Stimulated activated CD4-positive, alpha-beta T cell treated with anti-CD3 and anti-CD28 coated beads, Interleukin-1b, Interleukin-23, amount 100 ng/mL, for 48 hours (primary cell): ENCODE data around the gene DDX4.

Experiments
- DNase-seq: peaks from one replicate; pipeline ENCODE4 v3.0.0-alpha.2; 2020

The DDX4 gene

DNA sequence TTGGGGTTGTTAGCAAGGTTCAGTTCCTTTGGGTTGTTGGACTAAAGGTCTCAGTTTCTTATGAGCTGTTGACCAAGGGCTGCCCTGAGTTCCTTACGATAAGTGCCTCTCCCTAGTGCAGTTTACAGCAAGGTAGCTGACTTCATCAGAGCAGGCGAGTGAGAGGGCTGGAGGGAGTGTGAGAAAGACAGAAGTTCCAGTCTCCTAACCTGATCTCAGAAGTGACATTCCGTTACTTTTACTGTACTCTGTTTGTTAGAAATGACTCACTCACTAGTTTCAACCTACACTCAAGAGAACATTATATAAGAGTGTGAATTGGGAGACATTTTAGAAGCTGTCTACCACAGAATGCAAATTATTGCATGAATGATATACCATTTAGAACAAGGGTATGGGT, 92.1 kb downstream of the DDX4 start:
- no peak for DNase-seq

DNA sequence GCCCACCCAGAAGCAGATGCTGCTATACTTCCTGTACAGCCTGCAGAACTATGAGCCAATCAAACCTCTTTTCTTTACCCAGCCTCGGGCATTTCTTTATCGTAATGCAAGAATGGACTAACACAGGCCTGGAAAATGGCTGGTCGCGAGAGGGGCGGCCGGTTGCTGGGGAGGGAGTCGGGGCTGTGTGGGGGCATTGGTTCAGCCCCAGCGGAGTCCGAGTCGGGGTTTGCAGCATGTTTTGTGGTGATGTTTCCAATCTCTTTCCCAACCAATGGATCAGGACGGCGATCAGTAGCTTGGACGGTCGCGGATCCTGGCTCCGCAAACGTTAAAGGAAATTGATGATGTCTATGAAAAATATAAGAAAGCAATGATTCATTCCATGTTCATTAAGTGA, 94.6 kb downstream of the DDX4 start:
- DNase-seq, result no peak

DNA sequence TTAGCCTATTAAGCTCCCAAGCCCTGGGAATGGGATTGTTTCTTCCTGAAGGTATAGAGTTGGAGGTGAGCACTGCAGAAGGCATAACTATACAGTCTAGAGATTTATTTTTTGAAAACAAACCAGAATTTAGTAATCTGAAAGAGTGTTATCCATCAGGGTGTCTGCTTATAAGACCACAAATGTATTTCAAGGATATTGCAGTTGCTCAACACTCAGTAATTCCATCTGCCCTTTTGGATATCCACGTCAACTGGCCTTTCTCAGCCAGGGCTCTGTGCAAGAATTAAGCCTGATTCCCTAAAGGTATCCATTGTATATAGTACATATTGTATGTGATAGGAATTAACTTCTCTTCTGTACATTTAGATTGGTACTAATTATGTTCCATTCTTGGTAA, 98.3 kb downstream of the DDX4 start:
- no peak for DNase-seq

DNA sequence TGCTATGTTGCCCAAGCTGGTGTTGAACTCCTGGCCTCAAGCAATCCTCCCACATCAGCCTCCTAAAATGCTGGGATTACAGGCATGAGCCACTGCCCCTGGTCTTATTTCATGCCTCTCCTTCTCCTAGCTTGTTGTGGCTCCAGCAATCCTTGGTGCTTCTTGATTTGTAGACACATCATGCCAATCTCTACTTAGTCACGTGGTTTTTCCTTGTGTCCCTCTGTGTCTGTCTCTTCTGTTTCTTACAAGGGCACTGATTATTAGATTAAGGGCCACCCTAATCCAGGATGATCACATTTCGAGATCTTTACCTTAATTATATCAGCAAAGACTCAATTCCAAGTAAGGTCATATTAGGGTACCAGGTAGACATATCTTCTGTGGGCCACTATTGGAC, 104.1 kb downstream of the DDX4 start:
- DNase-seq, result no peak

DNA sequence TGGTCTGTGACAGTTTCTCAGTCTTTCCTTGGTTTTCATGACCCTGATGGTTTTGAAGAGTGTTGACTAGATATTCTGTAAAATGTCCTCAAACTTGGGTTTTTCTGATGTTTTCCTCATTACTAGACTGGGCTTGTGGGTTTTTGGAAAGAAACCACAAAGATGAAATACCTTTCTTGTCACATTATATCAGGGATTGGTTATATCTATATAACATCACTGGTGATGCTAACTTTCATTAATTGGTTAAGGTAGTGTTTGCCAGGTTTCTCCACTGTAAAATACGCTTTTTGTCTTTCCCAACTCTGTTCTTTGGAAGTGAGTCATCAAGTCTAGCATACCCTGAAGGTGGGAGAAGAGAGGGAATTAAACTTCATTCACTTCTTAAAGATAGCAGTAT, 110.0 kb downstream of the DDX4 start:
- no peak for DNase-seq

DNA sequence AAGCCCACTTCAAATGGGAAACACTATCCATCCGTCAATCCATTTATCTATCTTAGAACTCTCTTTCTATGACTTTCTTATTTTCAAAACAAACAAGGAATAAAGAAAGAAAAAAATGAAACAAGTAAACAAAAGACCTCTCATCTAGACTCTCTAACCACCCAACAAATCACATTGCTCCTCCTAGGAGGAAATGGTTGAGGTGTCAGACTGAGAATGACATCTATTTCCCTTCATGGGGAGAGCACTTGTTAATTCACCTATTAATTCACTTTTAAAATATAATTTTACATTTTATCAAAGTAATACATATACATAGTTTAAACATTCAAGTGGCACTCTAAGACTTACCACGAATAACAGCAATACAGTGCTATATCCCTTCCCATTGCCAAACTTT, 110.9 kb downstream of the DDX4 start:
- no peak for DNase-seq

DNA sequence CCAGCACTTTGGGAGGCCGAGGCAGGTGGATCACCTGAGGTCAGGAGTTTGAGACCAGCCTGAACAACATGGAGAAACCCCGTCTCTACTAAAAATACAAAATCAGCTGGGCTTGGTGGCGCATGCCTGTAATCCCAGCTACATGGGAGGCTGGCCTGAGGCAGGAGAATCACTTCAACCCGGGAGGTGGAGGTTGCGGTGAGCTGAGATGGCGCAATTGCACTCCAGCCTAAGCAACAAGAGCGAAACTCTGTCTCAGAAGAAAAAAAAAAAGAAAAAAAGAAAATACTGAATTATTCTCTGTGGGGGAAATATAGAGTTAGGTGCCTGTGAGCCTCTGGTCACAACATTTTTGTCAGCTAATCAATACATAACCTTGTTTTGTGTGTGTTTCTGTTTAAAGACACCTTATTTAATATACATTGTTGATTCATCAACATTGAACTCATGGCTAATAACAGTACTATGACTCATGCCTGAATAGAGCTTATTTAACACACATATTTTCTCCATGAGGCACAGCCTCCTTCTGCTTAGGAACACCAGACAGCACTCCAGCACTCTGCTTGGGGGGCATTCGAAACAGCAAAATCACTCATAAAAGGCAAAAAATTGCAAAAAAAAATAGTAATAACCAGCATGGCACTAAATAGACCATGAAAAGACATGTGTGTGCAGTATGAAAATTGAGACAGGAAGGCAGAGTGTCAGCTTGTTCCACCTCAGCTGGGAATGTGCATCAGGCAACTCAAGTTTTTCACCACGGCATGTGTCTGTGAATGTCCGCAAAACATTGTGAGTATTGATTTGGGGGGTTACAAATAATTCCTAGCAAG, 113.2 kb downstream of the DDX4 start, which contains the start of gene IL31RA:
Gene IL31RA (plus strand): TSS at position 519 of the 836 bp plus-strand sequence. CDS start 214 bp downstream, at position 733.
- no peak for DNase-seq

DNA sequence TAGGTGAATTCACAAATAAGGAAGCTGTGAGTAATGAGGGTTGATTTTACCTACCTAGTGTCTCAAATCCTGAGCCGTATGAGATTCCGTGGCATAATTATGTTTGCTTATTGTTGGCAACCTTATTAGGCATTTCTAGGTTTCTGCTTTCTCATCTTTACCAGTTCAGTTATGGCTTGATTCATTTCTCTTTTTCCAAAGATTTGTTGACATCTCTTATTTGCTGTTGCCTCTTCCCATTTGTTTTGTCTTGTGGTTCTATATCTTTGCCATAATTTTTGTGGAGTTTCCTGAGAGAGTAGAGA, 113.8 kb downstream of the DDX4 start:
- no peak for DNase-seq

DNA sequence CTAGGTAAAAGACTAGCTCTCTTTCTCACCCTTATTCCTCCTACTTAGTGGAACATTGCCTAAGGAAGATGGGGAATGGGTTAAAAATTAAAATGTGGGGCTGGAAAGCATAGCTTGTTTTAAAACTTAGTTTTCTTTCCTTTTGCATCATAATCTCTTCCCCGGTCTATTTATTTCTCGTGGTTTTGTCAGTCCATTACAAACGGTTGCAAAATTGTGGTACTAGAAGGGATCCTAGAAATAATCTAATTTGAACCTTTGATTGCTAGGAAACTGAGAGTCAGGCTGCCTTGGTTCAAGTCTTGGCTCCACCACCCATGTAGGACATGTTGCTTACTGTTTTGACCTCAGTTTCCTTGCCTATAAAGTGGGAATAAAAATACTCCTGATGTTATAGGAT, 114.6 kb downstream of the DDX4 start:
- DNase-seq, result no peak

DNA sequence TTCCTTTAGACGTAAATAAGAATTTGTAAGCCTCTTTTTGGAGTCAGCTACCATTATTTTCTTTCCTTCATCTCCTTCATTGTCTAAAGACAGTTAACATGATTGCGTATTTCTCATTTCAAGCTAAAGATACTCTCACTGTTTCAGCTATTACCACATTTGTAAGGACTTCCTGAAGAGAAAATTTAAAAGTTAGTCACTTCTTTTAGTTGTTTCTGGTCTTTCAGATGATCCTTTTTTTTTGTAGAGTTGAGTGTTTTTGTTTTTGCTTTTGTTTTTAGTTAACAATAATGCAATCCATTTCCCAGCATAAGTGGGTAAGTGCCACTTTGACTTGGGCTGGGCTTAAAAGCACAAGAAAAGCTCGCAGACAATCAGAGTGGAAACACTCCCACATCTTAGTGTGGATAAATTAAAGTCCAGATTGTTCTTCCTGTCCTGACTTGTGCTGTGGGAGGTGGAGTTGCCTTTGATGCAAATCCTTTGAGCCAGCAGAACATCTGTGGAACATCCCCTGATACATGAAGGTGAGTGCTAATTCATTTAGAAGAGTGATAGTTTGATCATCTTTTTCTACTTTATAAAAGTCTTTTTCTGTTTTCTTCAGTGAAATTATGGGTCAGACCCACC, 115.3 kb downstream of the DDX4 start:
- no peak for DNase-seq

DNA sequence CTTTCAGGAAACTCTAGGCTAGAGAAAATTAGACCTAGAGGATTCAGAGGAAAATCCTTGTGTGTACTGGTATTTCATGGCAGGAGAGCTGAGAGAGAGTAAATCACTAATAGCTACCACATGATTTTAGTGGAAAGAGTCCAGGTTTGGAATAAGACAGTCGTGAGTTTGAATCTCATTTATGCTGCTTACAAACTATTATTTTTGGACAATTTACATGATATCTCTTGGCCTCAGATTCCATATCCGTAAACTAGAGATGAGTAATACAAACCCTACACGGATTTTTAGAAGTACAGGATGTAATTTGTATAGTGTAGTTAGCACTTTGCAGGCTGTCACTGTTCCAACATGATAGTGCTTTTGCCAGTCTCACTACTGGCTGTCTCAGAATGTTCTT, 116.0 kb downstream of the DDX4 start:
- no peak for DNase-seq

DNA sequence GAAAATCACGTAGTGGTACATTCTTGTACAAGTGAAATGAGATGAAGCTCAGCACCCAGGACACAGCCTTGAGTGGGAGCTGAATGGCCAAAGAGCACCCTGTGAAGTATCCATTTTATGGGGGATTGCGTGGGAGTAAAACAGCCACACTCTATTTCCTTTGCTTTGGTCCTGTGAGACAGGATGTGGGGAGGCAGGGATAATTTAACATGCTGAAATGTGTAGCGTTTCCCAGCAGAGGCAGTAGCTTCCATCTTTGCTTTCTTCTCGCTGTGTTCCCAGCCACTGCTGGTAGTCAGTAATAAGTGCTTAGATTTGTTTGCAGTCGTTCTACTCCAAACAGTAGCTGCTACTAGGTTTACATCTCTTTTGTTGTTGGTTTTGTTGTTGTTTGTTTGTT, 117.6 kb downstream of the DDX4 start:
- no peak for DNase-seq

DNA sequence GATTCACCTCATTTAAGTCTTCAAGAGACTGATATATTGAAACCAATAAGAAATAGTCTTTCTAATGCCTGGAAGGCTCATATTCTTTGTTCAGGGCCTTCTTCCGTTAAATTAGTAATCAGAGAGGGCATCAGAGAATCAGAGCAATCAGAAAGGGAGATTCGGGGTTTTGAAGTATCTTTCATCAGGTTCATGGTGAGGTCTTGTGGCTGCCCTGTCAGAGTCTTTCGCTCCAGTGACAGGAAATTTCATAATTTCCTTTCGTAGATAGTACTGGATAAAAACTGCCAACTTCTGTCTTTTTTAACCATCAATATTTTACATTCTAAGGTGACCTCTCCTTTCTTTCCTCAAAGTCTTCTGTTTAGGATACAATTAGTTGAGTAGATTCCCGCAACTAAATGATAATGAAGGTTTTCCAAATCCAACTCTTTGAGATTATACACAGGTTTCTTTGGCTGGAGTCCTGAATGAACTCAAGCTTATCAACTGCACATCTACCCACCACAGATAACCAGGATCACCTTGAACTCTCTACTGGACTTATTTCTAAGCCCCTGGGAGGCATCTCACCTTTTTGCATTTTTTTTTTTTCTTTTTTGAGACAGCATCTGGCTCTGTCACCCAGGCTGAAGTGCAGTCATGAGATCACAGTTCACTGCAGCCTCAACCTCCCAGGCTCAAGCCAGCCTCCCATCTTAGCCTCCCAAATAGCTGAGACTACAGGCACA, 118.8 kb downstream of the DDX4 start:
- no peak for DNase-seq

DNA sequence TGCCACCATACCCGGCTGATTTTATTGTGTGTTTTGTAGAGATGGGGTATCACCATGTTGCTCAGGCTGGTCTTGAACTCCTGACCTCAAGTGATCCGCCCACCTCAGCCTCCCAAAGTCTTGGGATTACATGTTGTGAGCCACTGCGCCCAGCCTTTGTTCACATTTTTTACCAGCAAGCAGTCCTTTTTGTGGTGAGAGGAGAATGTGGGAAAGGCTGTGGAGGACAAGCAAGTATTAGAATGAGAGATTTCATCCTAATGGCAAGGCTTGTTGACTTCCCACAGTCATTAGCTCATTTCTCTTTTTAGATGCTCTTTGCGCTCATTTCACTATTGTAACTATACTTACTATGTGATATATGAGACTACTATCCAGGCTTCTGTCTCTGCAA, 119.4 kb downstream of the DDX4 start:
- DNase-seq, result no peak

DNA sequence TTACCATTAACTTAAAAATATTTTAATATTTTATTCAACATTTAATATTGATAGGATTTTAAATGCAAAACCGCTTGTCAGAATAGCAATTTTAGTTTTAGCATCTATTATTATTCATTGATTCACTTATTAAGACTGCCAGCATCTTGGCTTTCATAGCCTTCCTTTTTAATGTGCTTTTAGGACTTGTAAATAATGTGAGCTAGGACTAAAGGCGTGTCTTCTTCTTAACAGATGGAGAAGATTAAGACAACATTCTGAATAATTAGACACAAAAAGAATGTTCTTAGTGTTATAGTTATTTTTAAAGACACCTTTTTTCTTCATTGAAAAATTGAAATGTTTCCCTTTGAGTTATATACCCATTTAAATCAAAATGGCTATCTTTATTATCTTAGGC, 120.2 kb downstream of the DDX4 start:
- DNase-seq, result no peak

DNA sequence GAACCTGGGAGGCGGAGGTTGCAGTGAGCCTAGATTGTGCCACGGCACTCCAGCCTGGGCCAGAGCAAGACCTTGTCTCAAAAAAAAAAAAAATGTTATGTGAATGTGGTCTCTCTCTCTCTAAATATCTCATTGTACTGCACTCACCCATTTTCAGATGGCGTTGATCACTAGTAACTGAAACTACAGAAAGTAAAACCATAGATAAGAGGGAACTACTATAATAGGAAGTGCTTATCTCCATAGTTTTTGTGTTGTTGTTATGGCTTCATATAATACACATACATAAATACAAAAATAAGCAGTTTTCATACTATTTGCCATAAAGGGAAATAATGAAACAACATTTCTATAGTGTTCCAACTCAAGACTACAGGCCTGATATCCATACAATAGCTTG, 122.4 kb downstream of the DDX4 start:
- DNase-seq, result no peak

DNA sequence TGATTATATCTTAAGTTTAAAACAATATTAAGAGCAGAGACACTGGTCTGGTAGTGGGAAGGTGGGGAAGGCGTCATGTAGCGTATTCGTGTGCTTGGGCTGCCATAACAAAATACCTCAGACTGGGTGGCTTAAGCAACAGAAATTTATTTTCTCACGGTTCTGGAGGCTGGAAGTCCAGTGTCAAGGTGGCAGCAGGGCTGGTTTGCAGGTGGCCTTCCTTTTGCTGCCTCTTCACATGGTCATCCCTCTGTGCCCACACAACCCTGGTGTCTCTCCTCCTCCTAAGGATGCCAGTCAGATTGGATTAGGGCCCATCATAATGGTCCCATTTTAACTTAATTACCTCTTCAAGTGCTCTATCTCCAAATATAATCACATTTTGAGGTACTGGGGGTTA, 122.8 kb downstream of the DDX4 start:
- DNase-seq, result no peak

DNA sequence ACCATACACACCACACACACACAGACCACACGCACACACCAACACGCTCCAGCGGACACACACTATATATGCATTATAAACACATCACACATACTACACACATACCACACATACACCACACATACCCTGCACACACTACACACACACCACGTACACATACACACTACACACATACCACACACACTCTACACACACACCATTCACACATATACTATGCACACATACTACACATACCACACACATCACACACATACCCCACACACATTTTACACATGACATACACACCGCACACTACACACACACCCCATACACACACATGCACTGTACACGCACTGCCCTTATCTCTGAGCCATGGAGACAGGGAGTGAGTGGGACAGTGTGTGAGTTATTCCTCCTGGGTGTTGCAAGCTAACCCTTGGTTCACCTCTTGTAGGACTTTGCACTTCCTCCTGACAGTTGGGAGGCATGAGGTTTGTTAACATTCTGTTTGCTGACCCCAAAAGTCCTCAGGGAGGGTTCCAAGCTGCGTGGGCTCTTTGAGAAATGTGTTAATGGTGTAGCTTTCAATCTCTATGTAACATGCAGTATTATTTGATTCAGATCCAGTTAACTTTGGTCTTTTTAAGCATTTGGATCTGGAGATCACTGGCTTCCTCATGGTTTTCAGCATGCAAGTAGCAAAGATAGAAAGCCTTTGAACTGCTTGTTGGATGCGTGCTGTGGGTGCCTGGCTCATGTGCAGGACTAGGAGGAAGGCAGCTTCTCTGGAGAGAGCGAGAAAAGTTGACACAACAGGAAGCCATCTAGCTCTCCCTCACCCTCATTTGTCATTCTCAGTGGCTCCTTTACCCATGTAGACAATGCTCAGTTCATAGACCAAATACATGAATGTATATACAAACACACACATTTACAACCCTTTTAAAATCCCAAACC, 127.0 kb downstream of the DDX4 start:
- DNase-seq, result no peak

DNA sequence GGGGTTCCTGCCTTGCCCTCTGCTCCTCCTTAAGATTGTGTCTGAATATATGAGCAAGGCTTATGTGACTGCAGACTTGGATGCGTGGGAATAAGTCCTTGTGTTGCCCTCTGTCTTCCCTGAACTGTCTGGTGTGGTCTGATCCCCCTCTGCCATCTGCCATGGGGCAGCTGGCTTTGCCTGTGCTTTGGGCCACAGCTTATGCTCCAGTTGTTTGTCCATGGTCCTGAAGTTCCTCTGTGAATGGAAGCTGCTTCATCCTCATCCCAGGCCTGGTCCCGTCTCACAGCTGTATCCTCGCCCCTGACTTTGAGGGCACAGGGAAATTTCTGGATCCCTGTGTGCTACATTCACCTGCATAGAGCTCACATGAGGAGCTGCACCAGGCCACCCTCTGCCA, 128.0 kb downstream of the DDX4 start:
- DNase-seq, result no peak

DNA sequence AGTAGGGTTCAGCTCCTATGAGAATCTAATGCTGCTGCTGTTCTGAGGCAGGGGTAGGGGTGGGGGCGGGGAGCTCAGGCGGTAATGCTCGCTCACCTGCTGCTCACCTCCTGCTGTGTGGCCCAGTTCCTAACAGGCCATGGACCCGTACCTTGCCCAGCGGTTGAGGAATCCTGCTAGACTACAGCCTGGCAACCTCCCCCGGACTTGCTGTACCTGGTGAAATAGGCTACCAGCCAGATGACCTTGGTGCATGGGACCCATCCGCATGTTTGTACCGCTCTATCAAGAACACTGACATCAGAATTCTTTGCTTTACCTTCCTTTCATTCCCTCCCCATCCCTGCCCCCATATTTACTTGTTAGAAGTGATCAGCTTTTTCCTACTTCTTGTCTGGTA, 128.6 kb downstream of the DDX4 start:
- no peak for DNase-seq
